Fibroblast of lung (primary cell): ENCODE measurements around the gene OR51L1. TPM values are rescaled to one million over a fixed set of nuclear protein-coding genes. Genes with fewer than 3 reads are reported as not detected.

ENCODE experiments used
- DNase-seq, 2 donors: peaks; one replicate each; pipeline versions ENCODE4 v3.0.0 to v3.0.0-alpha.2; 2010; ENCODE audit warnings: low read depth in 2 of 2
- H2AFZ ChIP-seq: 2 replicates; pipeline ENCODE4 v1.5.1; 2012; ENCODE audit warnings: low read length, control low read depth, inconsistent platforms
- H3K27ac ChIP-seq: 2 replicates; pipeline ENCODE4 v1.5.1; 2011; ENCODE audit warnings: low read length, control low read depth; ENCODE audit not compliant: insufficient read depth
- H3K27me3 ChIP-seq: 2 replicates; pipeline ENCODE4 v1.5.1; 2011; ENCODE audit warnings: mild to moderate bottlenecking, low read length; ENCODE audit not compliant: control insufficient read depth, insufficient read depth
- H3K36me3 ChIP-seq: 2 replicates; pipeline ENCODE4 v1.5.1; 2011; ENCODE audit warnings: low read length; ENCODE audit not compliant: control insufficient read depth, insufficient read depth
- H3K4me1 ChIP-seq: 2 replicates; pipeline ENCODE4 v1.5.1; 2011; ENCODE audit warnings: low read length; ENCODE audit not compliant: control insufficient read depth, insufficient read depth; ENCODE audit errors: extremely low read depth
- H3K4me2 ChIP-seq: 2 replicates; pipeline ENCODE4 v1.5.1; 2011; ENCODE audit warnings: low read length, control low read depth; ENCODE audit not compliant: insufficient read depth; ENCODE audit errors: extremely low read depth
- H3K4me3 ChIP-seq, 4 experiments: fragments of 200-600 bp in 1 of 4; sonication (generic) in 1 of 4; replicated peaks in 1 of 4; 2 replicates each; pipeline ENCODE4 v1.5.1; 2011 to 2016; ENCODE audit warnings: low read length in 4 of 4, low read depth in 3 of 4, mild to moderate bottlenecking in 3 of 4, control low read depth in 2 of 4, inconsistent platforms in 1 of 4, mixed read lengths in 1 of 4; ENCODE audit not compliant: insufficient read depth in 1 of 4; ENCODE audit errors: control extremely low read depth in 1 of 4
- H3K79me2 ChIP-seq: 2 replicates; pipeline ENCODE4 v1.5.1; 2012; ENCODE audit warnings: mild to moderate bottlenecking, low read length, inconsistent platforms; ENCODE audit not compliant: control insufficient read depth, insufficient read depth
- H3K9ac ChIP-seq: 2 replicates; pipeline ENCODE4 v1.5.1; 2011; ENCODE audit warnings: mild to moderate bottlenecking, low read length, control low read depth; ENCODE audit not compliant: insufficient read depth
- H3K9me3 ChIP-seq: 2 replicates; pipeline ENCODE4 v1.5.1; 2012; ENCODE audit warnings: low read depth, low read length; ENCODE audit not compliant: control insufficient read depth, insufficient read depth
- H4K20me1 ChIP-seq: 2 replicates; pipeline ENCODE4 v1.5.1; 2011; ENCODE audit warnings: low read length; ENCODE audit not compliant: control insufficient read depth, insufficient read depth; ENCODE audit errors: extremely low read depth
- CTCF ChIP-seq, 2 donors: IDR thresholded peaks in 1 of 2; conservative IDR thresholded peaks in 1 of 2; 1 replicate in 1 of 2; 2 replicates in 1 of 2; pipeline ENCODE4 v1.5.1; 2011 to 2012; ENCODE audit warnings: low read length in 2 of 2, control low read depth in 1 of 2, inconsistent platforms in 1 of 2, low read depth in 1 of 2, mild to moderate bottlenecking in 1 of 2
- EZH2 ChIP-seq: IDR thresholded peaks from 2 replicates; pipeline ENCODE4 v1.5.1; 2012; ENCODE audit warnings: low read length, control low read depth, mild to moderate bottlenecking; ENCODE audit errors: missing control alignments
- polyA plus RNA-seq, 2 donors: library from polyadenylated mRNA; depleted of rRNA in 1 of 2; stranded (reverse) in 1 of 2; unstranded in 1 of 2; fragments of >200 nt; gene quantifications; 2 replicates each; pipeline ENCODE4 v1.2.1, GENCODE V29; 2011 to 2012; ENCODE audit warnings: missing spikeins in 1 of 2
- total RNA-seq: library from RNA; depleted of rRNA; stranded (reverse); fragments of >200 nt; gene quantifications from 2 replicates; pipeline ENCODE4 v1.2.1, GENCODE V29; 2014

OR51L1 gene
- total and polyA plus RNA-seq, 2 donors (not counting 1 experiment from before 2014, with no cell fraction given), result not detected

- Histone ChIP-seq H3K4me1 (no peaks in the 10 kb centered on the region), H3K27ac (no peak overlapping the region), H3K9ac (no peak overlapping the region), H3K27me3 (no peaks in the 10 kb centered on the region), H3K4me2 (no peak overlapping the region), H3K79me2 (no peaks in the 10 kb centered on the region), H2AFZ (no peak overlapping the region), H3K36me3 (no peaks in the 10 kb centered on the region), H3K9me3 (no peaks in the 10 kb centered on the region), H3K4me3 (no peak overlapping the region), H4K20me1 (no peaks in the 10 kb centered on the region)
- DNase-seq, result no peak
- TF ChIP-seq CTCF (conservative IDR thresholded peaks at IDR 0.05 in 1 of 2, IDR thresholded peaks at IDR 0.05 in 1 of 2; ENCODE audit: low read depth in 1 of 2, low read length in 2 of 2) (no peak), EZH2 (no peak)
Measured at GRCh38 chr11:4957396-4957795, 37.3 kb upstream of the OR51L1 start.

- Histone ChIP-seq H3K4me3 (no peak overlapping the region), H3K4me1 (no peaks in the 10 kb centered on the region), H3K27ac (no peak overlapping the region), H3K36me3 (no peaks in the 10 kb centered on the region), H3K4me2 (no peak overlapping the region), H3K79me2 (no peaks in the 10 kb centered on the region), H3K27me3 (no peaks in the 10 kb centered on the region), H4K20me1 (no peaks in the 10 kb centered on the region), H3K9ac (no peak overlapping the region), H3K9me3 (no peaks in the 10 kb centered on the region), H2AFZ (no peak overlapping the region)
- no peak for DNase-seq
- TF ChIP-seq EZH2, result no peak
- no peak for TF ChIP-seq CTCF (conservative IDR thresholded peaks at IDR 0.05 in 1 of 2, IDR thresholded peaks at IDR 0.05 in 1 of 2; ENCODE audit: low read depth in 1 of 2, low read length in 2 of 2)
Measured at GRCh38 chr11:4960877-4961276, 33.8 kb upstream of the OR51L1 start.

GRCh38 chr11:4962816-4963215 lies 31.8 kb upstream of the OR51L1 start:
- no peaks in the 10 kb centered on the region for H3K4me1 ChIP-seq
- H3K4me2 ChIP-seq, result no peak overlapping the region
- no peak for DNase-seq
- no peaks in the 10 kb centered on the region for H3K36me3 ChIP-seq
- H3K27me3 ChIP-seq, result no peaks in the 10 kb centered on the region
- no peak overlapping the region for H3K4me3 ChIP-seq
- TF ChIP-seq CTCF (conservative IDR thresholded peaks at IDR 0.05 in 1 of 2, IDR thresholded peaks at IDR 0.05 in 1 of 2; ENCODE audit: low read depth in 1 of 2, low read length in 2 of 2), result no peak
- TF ChIP-seq EZH2, result no peak
- H3K27ac ChIP-seq, result no peak overlapping the region
- H3K79me2 ChIP-seq, result no peaks in the 10 kb centered on the region
- H3K9ac ChIP-seq, result no peak overlapping the region
- H2AFZ ChIP-seq, result no peak overlapping the region
- H3K9me3 ChIP-seq, result no peaks in the 10 kb centered on the region
- H4K20me1 ChIP-seq, result no peaks in the 10 kb centered on the region
